NCI-H748 treated with DMSO at 0.1 percent for 48 hours (cell line): ENCODE measurements around the gene DNAH8.
A peak's percentile ranks its signal among the peaks of the same experiment; 100 is the strongest.

Experiments
- DNase-seq: peaks from one replicate; lab custom pipeline; 2025; lab: John Stamatoyannopoulos, UW

The DNAH8 gene

DNA sequence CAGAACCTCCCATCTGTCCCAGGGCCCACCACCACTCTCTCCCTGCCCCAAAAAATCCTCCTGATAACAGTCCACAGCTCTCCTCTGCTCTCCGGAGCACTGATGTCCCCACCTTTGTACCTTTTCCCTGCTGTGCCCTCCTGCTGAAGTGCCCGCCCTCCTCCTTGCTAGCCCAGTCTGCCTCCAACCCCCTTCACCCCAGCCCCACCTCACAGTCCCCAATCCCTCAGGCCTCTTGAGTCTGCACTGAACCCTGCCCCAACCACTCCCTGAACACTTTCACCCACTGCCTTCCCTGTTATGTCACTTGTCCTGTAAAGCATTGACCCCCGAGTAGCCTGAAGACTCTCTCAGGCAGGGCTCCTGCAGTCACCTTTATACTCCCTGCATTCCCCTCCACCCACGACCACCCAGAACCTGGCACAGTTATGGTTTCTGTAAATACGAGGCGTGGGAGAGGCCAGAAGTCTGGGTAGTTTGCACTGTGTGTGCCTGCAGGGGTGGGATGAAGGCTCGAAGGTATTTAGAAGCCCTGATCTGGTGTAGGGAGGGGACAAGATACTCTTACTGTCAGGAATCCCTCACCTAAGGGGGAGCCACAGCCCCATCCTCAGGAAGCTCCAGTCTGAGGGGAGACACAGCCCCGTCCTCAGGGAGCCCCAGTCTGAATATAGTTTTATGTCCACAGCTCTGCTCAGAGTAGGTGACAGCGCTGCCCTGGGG lies 338.9 kb downstream of the DNAH8 start:
- no peak for DNase-seq

DNA sequence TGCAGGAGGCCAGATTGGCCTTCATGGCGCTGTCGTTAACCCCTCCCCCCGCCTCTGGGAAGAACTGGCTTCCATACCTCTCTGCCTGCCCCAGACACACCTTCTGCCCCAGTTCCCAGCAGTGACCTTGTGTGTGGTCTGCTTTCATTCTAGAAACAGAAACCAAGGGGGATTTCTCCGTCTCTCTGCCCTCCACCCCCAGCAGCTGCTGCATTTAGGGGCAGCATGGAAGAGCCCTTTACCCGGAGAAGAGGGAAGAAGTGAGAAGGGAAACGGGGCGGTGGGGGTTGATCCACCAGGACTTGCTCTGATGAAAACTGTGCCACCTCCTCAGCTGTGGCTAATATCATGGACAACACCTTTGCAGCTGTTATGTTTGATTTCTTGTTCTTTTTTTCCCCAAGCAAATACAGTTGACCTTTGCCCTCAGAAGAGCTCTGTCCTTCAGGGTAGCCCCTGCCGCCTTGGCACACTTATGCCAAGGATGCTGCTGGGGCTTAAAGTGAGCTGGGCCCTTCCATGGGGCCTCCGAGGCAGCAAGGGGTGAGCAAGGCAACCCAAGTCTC lies 339.5 kb downstream of the DNAH8 start:
- DNase-seq = no peak

DNA sequence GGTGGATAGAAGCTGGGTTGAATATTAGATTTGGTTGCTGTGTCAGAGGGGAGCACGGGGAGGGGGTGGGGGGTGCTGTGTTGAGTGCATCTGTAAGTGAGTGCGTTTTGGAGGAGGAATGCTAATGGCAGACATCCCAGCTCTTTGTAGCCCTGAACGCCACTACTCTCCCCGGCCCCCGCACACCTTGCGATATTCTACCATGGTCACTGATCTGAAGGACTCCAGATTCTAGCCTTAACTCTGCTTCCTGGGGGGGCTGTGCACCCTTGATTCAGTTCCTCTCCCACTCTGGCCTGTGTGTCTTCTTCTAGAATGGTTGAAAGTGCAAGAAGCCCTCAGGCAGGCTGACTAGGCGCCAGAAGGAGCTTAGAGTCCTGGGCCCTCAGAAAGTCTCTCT lies 340.6 kb downstream of the DNAH8 start:
- DNase-seq = no peak

DNA sequence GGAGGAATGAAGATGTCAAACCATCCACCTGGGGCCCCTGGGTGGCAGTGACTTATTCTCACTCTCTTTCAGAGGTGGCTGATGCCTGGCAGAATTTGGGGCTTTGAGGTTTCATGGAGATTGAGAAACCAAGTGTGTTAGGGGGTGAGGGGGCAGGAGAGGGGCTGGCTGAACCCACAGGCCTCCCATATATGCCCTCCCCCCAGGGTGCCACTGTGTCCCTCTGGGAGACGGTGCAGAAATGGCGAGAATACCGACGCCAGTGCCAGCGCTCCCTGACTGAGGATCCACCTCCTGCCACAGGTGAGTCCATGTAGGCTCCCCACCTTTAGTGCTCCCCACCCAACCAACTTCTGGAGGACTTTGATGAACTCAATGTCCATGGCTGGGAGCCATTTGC lies 341.1 kb downstream of the DNAH8 start:
- no peak for DNase-seq

DNA sequence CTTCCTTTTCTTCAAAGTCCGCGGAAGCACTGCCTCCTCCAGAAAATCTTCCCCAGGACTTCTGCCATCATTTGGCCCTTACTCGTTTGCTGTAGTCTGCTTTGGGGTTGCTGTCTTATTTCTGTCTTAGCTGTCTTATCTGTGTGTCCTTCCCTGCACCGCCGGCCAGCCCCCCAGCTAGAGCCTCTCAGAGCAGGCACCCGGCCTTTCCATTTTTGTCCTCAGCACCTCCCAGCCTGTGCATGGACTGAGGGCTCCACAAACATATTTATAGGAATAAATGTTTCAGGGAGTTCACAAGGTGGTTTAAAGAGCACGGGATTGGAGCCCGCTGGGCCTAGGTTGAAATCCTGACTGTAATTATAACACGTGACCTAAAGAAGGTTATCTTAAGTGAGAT lies 341.6 kb downstream of the DNAH8 start:
- DNase-seq = no peak

DNA sequence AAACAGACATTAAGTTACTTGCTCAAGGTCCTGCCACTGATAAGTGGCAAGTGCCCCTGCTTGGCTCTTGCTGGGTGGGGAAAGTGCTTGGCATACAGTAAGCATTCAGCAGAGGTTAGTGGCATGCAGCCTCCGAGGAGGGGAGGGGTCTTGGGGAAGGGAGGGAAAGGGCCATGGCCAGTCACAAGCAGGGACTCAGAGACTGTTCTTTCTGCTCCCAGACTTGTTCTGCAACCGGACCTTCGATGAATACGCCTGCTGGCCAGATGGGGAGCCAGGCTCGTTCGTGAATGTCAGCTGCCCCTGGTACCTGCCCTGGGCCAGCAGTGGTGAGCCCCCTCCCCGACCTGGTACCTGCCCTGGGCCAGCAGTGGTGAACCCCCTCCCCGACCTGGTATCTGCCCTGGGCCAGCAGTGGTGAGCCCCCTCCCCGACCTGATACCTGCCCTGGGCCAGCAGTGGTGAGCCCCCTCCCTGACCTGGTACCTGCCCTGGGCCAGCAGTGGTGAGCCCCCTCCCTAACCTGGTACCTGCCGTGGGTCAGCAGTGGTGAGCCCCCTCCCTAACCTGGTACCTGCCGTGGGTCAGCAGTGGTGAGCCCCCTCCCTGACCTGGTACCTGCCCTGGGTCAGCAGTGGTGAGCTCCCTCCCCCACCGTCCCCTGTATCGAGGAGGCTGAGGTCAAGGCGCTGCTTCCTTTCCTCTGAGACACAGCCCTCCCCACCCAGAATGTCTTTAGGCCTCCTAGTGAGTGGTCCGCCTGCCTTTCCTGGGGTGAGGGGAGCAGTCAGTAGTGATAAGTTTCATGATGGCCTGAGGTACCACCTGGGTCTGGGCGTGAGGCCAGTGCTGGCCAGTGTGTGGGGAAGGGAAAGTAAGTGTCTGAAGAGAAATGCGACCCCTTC lies 342.4 kb downstream of the DNAH8 start:
- no peak for DNase-seq

DNA sequence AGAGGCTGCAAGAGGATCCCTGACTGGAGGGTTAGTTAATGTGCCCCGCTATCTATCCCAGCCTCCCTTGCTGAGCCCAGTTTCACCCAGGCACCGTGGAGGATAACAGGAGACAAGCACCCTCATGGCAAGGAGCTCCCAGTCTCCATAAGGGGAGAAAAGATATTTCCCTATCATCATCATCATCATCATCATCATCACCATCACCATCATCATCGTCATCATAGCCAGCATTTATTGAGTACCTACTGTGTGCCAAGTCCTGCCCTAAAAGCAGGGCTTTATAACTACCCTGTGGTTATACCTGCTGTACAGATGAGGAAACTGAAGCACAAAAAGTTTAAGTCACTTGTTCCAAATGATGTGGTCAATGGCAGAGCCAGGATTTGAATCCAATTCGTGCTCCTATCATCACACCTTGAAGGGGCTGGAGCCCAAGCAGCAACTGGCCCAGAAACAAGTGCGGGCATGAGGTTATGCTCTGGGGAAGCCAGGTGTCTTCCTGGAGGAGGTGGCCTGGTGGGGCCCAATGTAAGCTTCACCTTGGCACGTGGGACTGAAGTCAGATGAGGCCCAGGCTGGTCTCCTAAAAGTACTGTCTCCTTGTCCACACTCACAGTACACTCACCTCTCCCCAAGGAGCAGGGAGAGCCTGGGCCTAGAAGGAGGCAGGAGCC lies 343.5 kb downstream of the DNAH8 start:
- no peak for DNase-seq

DNA sequence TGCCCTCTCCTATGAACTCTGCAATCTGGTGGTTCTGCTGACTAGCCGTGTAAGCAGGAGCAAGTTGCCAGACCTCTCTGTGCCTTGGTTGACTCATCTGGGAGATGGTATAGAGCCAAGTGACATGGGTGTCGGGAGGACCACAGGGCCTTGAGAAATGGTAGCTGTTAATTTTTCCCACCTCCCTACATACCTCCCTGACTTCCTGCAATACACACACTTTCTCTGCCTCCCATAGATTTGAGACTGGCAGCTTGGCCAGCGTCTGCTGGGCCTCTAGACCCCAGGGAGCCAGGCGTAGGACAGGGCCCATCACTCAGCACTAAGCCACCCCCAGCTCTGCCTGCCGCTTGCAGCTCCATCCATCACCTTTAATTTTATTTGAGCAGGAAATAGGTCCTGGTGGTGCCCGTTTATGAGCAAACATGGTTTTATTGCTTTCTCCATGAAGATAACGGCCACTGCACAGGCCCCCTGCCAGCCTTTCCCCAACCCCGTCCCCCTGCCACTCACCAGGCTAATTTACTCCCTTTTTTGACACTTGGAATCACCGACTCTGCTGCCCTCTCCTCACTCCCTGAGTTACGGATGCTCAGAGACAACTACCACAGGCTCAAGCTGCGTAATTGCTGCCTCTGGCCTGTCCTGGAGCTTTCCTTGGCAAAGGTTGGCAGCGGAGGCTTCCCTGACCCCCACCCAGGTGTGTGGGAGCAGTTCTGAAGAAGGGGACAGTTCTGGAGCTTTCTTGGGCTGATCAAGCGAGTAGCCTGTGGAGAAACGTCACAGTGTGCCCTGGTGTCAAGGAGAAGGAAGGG lies 344.6 kb downstream of the DNAH8 start:
- peak; percentile 77 for DNase-seq

DNA sequence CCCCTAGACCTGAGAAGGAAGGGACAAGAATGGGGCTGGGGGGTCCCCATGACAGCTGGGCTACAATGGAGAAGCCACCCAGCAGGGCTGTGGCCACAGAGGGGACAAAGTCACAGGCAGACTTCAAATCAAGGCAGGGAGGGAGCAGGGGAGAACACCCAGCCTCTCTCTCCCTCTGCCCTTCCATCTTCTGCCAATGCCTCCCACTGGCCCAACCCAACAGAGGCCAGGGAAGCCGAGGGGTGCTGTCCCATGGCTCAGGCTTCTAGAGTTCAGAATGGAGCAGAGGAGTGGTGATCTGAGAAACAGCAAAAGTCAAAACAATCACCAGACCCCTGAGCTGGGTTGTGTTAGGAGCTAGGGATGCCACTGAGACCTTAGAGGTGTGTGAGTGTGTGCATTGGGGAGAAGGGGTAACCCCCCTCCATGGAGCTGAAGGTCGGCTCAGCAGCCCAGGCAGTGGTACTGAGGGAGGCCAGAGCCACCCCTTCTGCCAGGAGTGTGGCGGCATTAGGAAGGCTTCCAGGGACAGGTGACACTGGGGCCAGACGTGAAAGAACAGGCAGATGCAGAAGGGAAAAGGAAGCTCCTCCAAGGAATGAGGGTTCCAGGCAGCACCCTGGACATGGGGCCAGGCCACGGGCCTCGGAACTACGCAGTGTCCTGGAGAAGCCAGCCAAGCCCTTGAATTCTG lies 345.5 kb downstream of the DNAH8 start:
- no peak for DNase-seq

DNA sequence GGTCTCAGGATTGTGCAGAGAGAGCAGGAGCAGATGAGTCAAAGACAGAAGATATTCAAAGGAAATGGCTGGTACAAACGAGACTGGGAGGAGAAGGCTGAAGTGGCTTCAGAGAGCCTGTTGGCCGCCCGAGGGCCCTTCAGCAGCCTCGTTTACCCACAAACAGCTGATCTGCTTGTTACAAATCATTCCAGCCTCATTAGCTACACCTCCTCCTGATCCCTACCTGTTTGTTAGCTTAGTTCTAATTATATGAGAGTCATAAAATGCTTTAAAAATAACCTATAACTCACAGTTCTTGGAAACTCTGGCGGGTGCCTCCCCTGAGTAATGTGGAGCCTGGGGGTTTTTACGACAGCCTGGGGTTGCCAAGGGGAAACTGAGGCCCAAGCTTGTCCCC lies 346.1 kb downstream of the DNAH8 start:
- DNase-seq = no peak

DNA sequence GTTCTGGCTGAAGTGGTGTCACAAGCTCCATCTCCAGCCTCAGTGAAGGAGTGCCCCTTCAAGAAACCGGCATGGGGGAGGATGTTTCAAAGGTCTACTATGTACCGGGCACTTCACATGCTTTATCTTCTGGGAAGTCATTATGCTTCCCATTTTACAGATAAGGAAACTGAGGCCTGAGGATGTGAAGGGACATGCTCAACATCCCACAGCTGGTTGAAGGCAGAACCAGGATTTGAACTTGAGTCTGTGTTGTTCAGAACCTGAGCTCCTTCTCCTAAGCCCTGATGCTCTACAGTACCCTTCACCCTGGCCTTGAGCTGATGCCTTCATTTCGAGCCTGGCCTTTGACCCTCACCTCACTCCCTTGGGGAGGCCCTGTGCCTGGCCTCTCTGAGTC lies 346.5 kb downstream of the DNAH8 start:
- DNase-seq = no peak

DNA sequence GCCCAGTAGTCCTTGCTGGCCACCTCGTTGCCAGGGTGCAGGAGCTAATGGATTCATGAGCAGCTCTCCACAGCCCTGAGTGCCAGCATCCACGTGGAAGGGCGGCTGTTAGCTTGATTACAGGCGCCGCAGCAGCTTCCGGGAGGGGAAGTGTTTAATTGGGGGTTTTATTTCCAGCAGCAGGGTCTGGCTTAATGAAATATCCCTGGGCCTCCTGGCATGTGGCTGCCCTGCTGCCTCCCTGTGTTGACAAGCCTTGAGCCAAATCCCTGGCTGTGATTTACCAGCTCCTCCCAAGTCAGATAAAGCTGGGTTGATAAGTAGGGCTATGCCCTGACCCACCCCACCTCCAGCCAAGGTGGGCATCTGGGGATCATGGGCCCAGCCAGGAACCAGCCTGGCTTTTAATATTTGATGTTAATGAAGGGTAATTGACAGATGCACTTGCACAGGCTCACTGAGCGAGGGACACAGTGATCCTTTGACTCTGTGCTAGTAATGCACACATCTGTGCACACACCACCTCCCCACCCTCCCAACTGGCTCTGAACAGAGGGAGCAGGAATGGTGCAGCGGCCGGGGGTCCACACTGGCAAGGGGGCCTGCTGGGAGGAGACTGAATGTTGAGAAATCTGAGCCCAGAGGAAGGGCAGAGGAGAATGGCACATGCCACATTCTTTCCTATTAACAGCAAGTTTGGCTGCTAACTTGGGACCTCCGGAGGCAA lies 347.1 kb downstream of the DNAH8 start:
- peak; percentile 76 for DNase-seq

DNA sequence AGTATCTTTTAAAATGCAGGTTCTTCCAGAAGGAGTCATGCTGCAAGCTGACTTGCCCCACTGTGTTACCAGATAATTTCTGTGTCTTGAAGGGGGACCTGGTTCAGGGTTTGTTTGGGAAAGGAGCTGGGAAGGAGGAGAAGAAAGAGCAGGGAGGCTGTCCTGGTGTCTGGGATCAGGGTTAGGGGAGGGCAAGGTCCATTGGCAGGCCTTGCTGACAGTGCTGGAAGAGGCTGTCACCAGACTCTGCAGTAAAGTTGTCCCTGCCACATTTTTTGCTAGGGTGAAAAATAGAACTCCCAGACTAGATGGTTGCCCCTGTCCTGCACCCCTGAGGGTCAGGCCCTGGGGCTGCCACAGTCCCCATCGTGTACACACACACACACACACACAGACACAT lies 348.4 kb downstream of the DNAH8 start:
- DNase-seq = no peak

DNA sequence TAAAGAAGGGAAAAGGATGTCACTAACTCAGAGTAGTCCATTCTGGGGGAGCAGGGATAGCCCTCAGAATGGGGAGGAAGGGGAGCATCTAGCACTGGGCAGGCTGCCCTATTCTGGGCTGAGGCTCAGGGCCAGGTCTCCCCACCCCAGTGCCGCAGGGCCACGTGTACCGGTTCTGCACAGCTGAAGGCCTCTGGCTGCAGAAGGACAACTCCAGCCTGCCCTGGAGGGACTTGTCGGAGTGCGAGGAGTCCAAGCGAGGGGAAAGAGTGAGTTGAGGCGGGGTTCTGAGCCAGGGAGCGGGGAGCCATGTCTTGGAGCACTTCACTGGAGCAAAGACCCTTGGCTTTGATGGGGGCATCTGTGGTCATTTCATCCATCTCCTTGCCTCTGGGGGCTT lies 350.4 kb downstream of the DNAH8 start:
- no peak for DNase-seq

DNA sequence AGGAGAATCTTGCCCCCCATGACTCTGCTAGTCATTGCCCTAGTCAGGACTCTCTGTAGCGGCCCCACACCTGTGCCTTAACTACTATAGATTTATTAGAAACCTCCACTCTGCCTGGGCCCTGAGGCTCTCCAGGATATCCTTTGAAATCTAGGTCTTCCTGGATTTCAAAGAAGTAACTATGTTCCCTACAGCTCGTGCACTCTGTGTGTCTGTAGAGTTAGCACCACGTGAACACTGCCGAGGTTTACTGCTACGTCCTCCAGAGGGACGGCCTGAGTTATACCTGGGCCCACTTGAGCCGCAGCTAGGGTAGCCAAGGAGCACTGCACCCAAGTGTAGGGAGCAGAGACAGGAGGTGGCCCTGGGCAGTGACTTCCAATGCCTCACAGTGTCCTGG lies 353.3 kb downstream of the DNAH8 start:
- no peak for DNase-seq

DNA sequence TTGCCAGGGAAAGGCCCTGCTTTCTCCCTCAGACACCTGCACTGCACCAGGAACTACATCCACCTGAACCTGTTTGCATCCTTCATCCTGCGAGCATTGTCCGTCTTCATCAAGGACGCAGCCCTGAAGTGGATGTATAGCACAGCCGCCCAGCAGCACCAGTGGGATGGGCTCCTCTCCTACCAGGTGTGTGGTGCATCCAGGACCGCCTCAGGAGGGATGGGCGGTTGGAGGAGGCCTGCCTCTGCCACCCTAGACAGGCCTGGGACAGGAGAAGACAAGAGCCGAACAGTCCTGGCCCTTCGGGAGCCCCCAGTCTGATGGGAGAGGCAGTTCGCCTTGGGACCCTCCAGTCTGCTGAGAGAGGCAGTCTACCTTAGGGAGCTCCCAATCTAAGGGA lies 357.7 kb downstream of the DNAH8 start:
- DNase-seq = no peak

DNA sequence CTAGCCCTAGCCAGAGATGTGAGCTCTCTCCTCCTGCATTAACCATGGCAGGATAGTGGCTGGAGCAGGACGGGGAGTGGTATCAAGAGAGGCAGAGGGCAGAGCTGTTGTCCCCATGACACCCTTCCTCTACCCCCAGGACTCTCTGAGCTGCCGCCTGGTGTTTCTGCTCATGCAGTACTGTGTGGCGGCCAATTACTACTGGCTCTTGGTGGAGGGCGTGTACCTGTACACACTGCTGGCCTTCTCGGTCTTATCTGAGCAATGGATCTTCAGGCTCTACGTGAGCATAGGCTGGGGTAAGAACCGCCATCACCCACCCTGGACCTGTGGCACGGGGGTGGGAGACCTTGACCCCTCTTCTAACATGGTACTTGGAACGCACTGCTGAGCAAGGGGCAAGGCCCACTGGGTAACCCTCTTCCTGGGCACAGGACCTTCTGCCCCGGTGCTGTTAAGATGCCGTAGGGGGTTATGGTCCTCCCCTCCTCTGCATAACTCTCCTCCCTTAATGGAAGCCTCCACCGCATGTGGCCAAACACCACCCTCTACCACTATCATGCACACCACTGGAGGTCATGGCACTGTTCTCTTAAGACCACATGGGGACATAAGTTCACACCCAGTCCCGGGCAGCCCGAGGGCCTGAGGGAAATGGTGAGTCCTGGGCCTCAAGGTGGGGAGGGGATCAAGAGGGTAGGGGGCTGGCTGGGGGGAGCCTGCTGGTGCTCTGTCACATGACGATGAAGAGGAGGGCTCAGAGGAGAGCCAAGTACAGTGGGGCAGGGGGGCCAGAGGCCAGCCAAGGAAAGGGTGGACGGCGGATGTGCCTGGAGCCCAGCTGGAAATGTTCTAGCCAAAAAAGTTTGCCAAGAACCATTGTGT lies 358.6 kb downstream of the DNAH8 start:
- DNase-seq = no peak

DNA sequence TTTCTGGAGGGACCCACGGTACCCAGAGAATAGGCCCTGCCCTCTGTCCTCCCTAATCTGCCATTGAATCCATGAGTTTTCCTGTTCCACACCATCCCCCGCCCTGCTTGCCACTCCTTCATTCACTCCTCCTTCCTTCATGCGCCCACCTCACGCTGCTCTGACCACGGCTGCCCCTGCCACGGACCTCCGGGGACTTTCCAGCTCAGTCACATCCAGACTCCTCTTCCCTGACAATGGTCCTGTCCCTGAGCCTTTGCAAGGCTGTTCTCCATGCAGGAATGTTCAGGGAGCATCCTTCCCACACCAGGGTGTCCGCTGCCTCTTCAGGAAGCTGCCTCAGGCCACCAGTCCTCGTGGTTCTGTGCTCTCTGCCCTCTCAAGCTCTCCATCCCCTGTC lies 359.4 kb downstream of the DNAH8 start:
- no peak for DNase-seq

DNA sequence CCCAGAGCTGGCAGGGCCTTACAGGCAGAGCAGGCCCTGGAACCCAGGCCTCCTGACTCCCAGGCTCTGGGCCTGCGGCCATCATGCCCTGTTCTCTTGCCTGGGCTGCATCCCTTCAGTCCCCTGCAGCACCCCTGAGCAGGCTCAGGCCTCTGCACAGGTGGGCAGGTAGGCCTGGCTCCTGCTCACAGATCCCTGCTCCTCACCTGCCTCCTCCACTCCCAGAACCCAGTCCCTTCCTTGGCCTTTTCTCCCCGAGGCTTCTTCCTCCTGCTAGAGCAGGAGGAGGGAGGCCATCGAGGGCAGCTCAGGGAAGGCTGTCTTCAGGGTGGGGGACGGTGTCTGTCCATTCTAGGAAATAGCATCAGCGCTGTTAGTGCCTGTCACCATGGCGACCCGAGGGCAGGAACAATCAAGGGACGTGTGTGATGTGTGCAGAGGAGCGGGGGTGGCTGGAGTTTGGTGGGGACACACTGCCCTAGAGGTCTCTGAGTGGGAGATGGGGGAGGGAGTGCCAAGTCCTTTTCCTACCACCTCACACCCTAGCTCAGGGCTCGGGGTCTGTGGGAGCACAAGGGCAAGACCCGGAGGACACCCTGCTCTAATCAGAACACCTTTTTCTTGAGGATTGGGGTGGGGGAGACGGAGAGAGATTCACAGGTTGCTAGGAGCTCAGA lies 360.0 kb downstream of the DNAH8 start:
- no peak for DNase-seq
